Neural progenitor cell (in vitro differentiated cells): ENCODE measurements around the gene L3MBTL1.

Source experiments
- CTCF ChIP-seq: fragments of 200-600 bp; sonication (generic); IDR thresholded peaks from 2 replicates; pipeline ENCODE4 v1.5.1; 2017; ENCODE audit warnings: antibody characterized with exemption, mild to moderate bottlenecking
- EZH2 ChIP-seq: fragments of 200-600 bp; sonication (generic); IDR thresholded peaks from 2 replicates; pipeline ENCODE4 v1.6.1; 2017; ENCODE audit warnings: antibody characterized with exemption, mild to moderate bottlenecking, moderate library complexity
- EZH2phosphoT487 ChIP-seq: fragments of 200-600 bp; sonication (generic); IDR thresholded peaks from 2 replicates; pipeline ENCODE4 v1.6.1; 2017; ENCODE audit warnings: antibody characterized with exemption

GRCh38 chr20:43529051-43529450 lies 21.6 kb downstream of the L3MBTL1 start:
- TF ChIP-seq CTCF (no peak), EZH2phosphoT487 (no peak), EZH2 (no peak)
